BLaER1 (cell line): ENCODE results near the gene SLC38A8.

Experiments used
- H3K27ac ChIP-seq: shearing (Covaris generic); formaldehyde crosslinking; 2 replicates; pipeline ENCODE4 v1.8.1; 2022
- H3K27me3 ChIP-seq: shearing (Covaris generic); formaldehyde crosslinking; 2 replicates; pipeline ENCODE4 v1.8.1; 2022
- H3K36me3 ChIP-seq: shearing (Covaris generic); formaldehyde crosslinking; 2 replicates; pipeline ENCODE4 v1.8.1; 2022
- H3K4me1 ChIP-seq: shearing (Covaris generic); formaldehyde crosslinking; 2 replicates; pipeline ENCODE4 v1.8.1; 2022
- H3K4me2 ChIP-seq: shearing (Covaris generic); formaldehyde crosslinking; 2 replicates; pipeline ENCODE4 v1.8.1; 2022
- H3K4me3 ChIP-seq: shearing (Covaris generic); formaldehyde crosslinking; 2 replicates; pipeline ENCODE4 v1.8.1; 2022
- H3K9ac ChIP-seq: shearing (Covaris generic); formaldehyde crosslinking; 2 replicates; pipeline ENCODE4 v1.8.1; 2022
- H3K9me3 ChIP-seq: shearing (Covaris generic); formaldehyde crosslinking; 2 replicates; pipeline ENCODE4 v1.8.1; 2022
- H4K20me1 ChIP-seq: shearing (Covaris generic); formaldehyde crosslinking; 2 replicates; pipeline ENCODE4 v1.8.1; 2022
- Cebpa-rat ChIP-seq: shearing (Covaris generic); IDR thresholded peaks from 2 replicates; pipeline ENCODE4 v1.8.1; 2022

The SLC38A8 gene

DNA sequence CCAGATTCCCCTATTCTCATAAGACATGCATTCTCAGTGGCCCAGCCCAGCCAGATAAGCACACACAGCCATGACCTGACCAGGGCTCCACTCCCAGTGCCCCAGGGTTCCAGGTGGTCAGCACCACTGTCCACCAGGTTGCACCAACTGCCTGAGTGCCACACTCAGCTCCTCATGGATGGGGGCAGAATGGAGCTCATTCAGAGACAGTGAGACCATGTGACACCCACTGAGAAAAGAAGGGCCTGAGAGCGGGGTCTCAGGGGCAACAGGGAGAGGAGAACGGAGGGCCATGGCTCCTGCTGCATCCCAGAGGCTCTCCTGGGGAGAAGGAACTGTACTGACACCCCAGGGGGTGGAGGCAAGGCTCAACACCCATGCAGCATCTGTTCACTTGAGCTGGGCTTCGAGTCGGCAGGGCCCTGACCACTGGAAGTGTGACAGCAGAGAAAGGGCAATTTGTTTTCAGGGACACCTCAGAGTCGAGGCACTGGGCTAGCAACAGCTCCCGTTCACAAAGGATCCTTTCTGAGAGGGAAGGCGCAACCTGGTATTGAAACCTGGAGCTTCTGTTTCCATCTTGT, 18.7 kb upstream of the SLC38A8 start:
- no peak for TF ChIP-seq Cebpa-rat

DNA sequence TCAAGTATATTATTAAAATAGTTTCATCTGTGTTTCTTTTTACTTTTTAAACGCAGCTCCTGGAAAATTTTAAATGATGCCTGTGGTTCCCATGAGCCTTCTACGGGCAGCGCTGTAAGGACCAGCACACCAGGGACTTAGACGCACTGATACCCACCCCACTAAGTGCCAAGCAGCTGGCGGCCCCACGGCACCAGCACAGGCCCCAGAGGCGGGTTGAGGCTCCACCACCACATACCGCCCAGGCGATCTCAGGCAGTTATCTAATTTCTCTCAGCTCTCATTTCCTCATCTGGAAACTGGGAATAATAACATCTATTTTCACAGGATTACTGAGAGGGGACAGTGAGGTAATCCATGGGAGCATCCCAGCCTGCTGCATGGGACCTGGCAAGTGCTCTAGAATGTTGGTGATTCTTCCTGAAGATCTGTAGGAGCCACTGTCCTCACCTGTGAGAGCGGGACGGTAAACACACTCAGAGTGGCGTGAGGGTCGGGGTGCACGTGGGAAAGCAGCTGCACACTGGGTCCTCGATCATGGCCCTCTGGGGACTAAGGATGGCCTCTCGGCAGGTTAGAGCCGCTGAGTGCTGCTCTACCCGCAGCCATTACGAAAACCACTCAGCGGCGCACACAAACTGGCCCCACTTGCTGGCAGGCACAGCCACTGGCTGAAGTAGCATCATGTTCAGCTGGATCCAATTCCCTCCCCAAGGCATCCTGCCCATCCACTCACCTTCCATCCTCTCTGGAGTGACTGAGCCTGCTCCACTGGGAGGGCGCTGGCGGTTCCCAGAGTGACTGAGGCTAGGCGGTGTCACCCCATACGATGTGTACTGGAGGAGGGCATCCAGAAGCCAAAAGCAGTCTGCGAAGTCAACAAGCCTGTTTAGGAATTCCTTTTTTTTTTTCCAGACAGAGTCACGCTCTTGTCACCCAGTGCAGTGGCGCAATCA, 17.6 kb upstream of the SLC38A8 start:
- H3K9me3 ChIP-seq: no peaks in the 10 kb centered on the region
- no peak overlapping the region for H3K9ac ChIP-seq
- peaks cover 73% of the 10 kb centered on the region for H4K20me1 ChIP-seq
- no peak overlapping the region for H3K4me2 ChIP-seq
- H3K4me3 ChIP-seq: no peak overlapping the region
- H3K27me3 ChIP-seq: no peaks in the 10 kb centered on the region
- TF ChIP-seq Cebpa-rat: no peak
- no peak overlapping the region for H3K27ac ChIP-seq
- peaks cover 100% of the 10 kb centered on the region for H3K36me3 ChIP-seq
- H3K4me1 ChIP-seq: peaks cover 15% of the 10 kb centered on the region

More for the DNA sequence above, 18.7 kb upstream of the SLC38A8 start:
- no peak overlapping the region for H3K9ac ChIP-seq
- no peaks in the 10 kb centered on the region for H3K9me3 ChIP-seq
- no peaks in the 10 kb centered on the region for H3K27me3 ChIP-seq
- H3K36me3 ChIP-seq: peaks cover 100% of the 10 kb centered on the region
- peaks cover 71% of the 10 kb centered on the region for H4K20me1 ChIP-seq
- no peak overlapping the region for H3K4me2 ChIP-seq
- no peak overlapping the region for H3K27ac ChIP-seq
- 0 out of 2 replicates have a peak, but pooled peaks cover 4% of the 10 kb centered on the region for H3K4me1 ChIP-seq
- H3K4me3 ChIP-seq: no peak overlapping the region

DNA sequence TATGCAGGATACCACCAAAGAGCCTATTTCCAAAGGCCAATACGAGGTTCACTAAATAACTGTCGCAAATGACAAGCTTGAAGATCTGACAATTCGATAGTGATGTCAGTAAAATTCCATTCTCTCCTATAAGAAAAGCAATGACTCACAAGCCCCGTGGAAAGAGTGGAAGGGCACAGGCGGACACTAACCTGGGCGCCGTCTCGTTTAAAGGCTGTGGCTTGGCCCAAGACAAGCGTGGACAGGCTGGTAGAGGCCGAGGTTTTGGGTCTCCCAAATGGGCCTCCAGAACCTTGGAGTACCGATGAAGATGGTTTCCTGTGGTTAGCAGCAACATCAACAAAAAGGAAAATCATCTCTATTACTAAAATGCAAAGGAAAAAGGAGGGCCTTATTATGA, 16.5 kb upstream of the SLC38A8 start:
- H3K9ac ChIP-seq: no peak overlapping the region
- H3K36me3 ChIP-seq: peaks cover 100% of the 10 kb centered on the region
- no peak overlapping the region for H3K4me3 ChIP-seq
- no peak for TF ChIP-seq Cebpa-rat
- H3K9me3 ChIP-seq: no peaks in the 10 kb centered on the region
- peaks cover 79% of the 10 kb centered on the region for H4K20me1 ChIP-seq
- peaks cover 26% of the 10 kb centered on the region for H3K4me1 ChIP-seq
- H3K27me3 ChIP-seq: no peaks in the 10 kb centered on the region
- H3K27ac ChIP-seq: no peak overlapping the region
- H3K4me2 ChIP-seq: no peak overlapping the region

GRCh38 chr16:84058664-84059063, 16.1 kb upstream of the SLC38A8 start:
- Histone ChIP-seq H3K4me2 (no peak overlapping the region), H3K27me3 (no peaks in the 10 kb centered on the region), H3K9me3 (no peaks in the 10 kb centered on the region), H4K20me1 (peaks cover 77% of the 10 kb centered on the region), H3K27ac (no peak overlapping the region), H3K9ac (no peak overlapping the region), H3K4me3 (no peak overlapping the region), H3K4me1 (peaks cover 26% of the 10 kb centered on the region), H3K36me3 (peaks cover 100% of the 10 kb centered on the region)
- no peak for TF ChIP-seq Cebpa-rat

GRCh38 chr16:84058211-84058610, 15.6 kb upstream of the SLC38A8 start:
- Histone ChIP-seq H3K27ac (no peak overlapping the region), H3K4me1 (peaks cover 26% of the 10 kb centered on the region), H3K27me3 (no peaks in the 10 kb centered on the region), H3K4me3 (no peak overlapping the region), H3K9me3 (no peaks in the 10 kb centered on the region), H4K20me1 (peaks cover 77% of the 10 kb centered on the region), H3K4me2 (no peak overlapping the region), H3K9ac (no peak overlapping the region), H3K36me3 (peaks cover 100% of the 10 kb centered on the region)
- TF ChIP-seq Cebpa-rat: no peak

GRCh38 chr16:84056933-84057332, 14.3 kb upstream of the SLC38A8 start:
- Histone ChIP-seq H3K4me2 (no peak overlapping the region), H4K20me1 (peaks cover 78% of the 10 kb centered on the region), H3K27me3 (no peaks in the 10 kb centered on the region), H3K9ac (no peak overlapping the region), H3K4me1 (peaks cover 32% of the 10 kb centered on the region), H3K9me3 (no peaks in the 10 kb centered on the region), H3K4me3 (no peak overlapping the region), H3K36me3 (peaks cover 100% of the 10 kb centered on the region), H3K27ac (no peak overlapping the region)
- TF ChIP-seq Cebpa-rat: no peak

GRCh38 chr16:84055801-84056634, 13.4 kb upstream of the SLC38A8 start:
- TF ChIP-seq Cebpa-rat: no peak
- no peaks in the 10 kb centered on the region for H3K27me3 ChIP-seq
- H3K4me3 ChIP-seq: no peak overlapping the region
- no peak overlapping the region for H3K27ac ChIP-seq
- H3K4me2 ChIP-seq: no peak overlapping the region
- H3K36me3 ChIP-seq: peaks cover 96% of the 10 kb centered on the region
- H3K4me1 ChIP-seq: peaks cover 32% of the 10 kb centered on the region
- no peak overlapping the region for H3K9ac ChIP-seq
- peaks cover 71% of the 10 kb centered on the region for H4K20me1 ChIP-seq
- no peaks in the 10 kb centered on the region for H3K9me3 ChIP-seq

GRCh38 chr16:84055366-84055765, 12.8 kb upstream of the SLC38A8 start:
- Histone ChIP-seq H3K9me3 (no peaks in the 10 kb centered on the region), H3K4me1 (peaks cover 32% of the 10 kb centered on the region), H3K4me2 (peak overlapping the region; percentile 26), H3K9ac (no peak overlapping the region), H3K27me3 (no peaks in the 10 kb centered on the region), H4K20me1 (peaks cover 66% of the 10 kb centered on the region), H3K36me3 (peaks cover 92% of the 10 kb centered on the region), H3K27ac (no peak overlapping the region), H3K4me3 (no peak overlapping the region)
- TF ChIP-seq Cebpa-rat: no peak

DNA sequence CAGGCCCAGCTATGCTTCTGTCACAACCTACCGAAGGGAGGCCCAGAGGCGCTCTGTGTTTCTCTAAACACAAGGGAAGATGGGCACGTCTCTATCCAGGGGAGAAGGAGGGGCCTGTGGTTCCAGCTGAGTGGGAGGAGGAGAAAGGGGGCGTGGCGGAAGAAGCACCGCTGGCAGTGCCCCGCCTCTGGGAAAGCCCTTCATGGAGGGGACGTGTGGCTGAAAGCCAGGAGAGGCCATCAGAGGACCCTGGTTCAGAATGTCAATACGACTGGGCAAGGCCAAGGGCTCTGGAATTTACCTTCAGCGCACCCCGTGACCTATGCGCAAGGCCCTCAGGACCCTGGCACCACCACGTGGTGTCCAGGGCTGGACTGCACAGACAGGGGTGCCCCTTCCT, 12.3 kb upstream of the SLC38A8 start:
- H3K27me3 ChIP-seq: no peaks in the 10 kb centered on the region
- TF ChIP-seq Cebpa-rat: no peak
- H3K4me3 ChIP-seq: no peak overlapping the region
- no peak overlapping the region for H3K9ac ChIP-seq
- H3K9me3 ChIP-seq: no peaks in the 10 kb centered on the region
- peaks cover 92% of the 10 kb centered on the region for H3K36me3 ChIP-seq
- peak overlapping the region; percentile 26 for H3K4me2 ChIP-seq
- H4K20me1 ChIP-seq: peaks cover 67% of the 10 kb centered on the region
- no peak overlapping the region for H3K27ac ChIP-seq
- H3K4me1 ChIP-seq: peaks cover 34% of the 10 kb centered on the region
